ENCODE data around the gene MYEOV. TPM values are rescaled to one million over a fixed set of nuclear protein-coding genes. Genes with fewer than 3 reads are reported as not detected.

Gene MYEOV
- total RNA-seq, 1 donor from 2014 or later, result 36.9 TPM

DNA sequence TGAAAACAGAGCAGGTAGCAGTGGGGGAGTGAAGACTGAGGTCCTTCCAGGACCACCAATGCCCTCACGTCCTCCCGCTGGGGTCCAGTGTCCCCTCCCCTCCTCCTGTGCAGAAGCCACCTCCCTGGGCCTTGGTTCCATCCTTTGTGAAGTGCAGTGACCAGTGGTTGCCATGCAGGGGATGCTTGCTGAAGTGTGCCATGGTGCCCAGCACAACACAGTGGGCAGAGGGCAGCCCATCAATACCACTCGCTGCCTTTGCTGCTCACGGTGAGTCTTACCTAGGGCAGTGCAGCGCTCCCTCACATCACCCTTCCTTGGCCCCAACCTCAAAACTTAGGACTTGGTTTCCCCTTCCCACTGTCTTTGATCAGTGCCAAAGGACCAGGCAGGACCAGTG lies 12.9 kb downstream of the MYEOV start:
- TF ChIP-seq, protein P1, sequence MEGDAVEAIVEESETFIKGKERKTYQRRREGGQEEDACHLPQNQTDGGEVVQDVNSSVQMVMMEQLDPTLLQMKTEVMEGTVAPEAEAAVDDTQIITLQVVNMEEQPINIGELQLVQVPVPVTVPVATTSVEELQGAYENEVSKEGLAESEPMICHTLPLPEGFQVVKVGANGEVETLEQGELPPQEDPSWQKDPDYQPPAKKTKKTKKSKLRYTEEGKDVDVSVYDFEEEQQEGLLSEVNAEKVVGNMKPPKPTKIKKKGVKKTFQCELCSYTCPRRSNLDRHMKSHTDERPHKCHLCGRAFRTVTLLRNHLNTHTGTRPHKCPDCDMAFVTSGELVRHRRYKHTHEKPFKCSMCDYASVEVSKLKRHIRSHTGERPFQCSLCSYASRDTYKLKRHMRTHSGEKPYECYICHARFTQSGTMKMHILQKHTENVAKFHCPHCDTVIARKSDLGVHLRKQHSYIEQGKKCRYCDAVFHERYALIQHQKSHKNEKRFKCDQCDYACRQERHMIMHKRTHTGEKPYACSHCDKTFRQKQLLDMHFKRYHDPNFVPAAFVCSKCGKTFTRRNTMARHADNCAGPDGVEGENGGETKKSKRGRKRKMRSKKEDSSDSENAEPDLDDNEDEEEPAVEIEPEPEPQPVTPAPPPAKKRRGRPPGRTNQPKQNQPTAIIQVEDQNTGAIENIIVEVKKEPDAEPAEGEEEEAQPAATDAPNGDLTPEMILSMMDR (IDR thresholded peaks at IDR 0.05; ENCODE audit: insufficient read depth, low read length, poor library complexity, severe bottlenecking), result no peak
- Histone ChIP-seq H3K27me3 (ENCODE audit: control insufficient read depth, insufficient read depth, low read length) (no peaks in the 10 kb centered on the region), H3K36me3 (ENCODE audit: control insufficient read depth, insufficient read depth, low read length) (no peaks in the 10 kb centered on the region), H3K4me3 (ENCODE audit: low read depth, low read length) (no peak overlapping the region)
- DNase-seq (ENCODE audit: low read depth), result no peak

DNA sequence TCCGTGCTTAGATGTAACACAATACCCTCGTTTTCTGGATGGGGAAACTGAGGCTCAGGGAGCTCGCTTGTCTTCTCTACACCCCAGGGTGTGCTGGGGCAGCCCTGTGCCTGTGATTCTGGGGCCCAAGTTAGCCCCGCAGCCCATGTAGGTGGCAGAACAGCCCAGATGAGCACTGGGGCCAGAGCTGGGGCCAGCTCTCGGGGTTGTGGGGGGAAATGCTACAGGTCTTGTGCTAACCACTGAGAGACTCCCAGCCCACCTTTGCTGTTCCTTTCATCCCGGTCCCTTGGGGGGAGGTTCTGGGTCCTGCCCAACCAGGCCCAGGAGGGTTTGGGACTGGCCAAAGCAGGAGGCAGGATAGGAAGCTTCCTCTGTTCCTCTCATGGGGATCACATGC lies 13.5 kb downstream of the MYEOV start:
- TF ChIP-seq, protein P1 (IDR thresholded peaks at IDR 0.05; ENCODE audit: insufficient read depth, low read length, poor library complexity, severe bottlenecking), result no peak
- Histone ChIP-seq H3K27me3 (ENCODE audit: control insufficient read depth, insufficient read depth, low read length) (no peaks in the 10 kb centered on the region), H3K36me3 (ENCODE audit: control insufficient read depth, insufficient read depth, low read length) (no peaks in the 10 kb centered on the region), H3K4me3 (ENCODE audit: low read depth, low read length) (no peak overlapping the region)
- DNase-seq (ENCODE audit: low read depth), result no peak

DNA sequence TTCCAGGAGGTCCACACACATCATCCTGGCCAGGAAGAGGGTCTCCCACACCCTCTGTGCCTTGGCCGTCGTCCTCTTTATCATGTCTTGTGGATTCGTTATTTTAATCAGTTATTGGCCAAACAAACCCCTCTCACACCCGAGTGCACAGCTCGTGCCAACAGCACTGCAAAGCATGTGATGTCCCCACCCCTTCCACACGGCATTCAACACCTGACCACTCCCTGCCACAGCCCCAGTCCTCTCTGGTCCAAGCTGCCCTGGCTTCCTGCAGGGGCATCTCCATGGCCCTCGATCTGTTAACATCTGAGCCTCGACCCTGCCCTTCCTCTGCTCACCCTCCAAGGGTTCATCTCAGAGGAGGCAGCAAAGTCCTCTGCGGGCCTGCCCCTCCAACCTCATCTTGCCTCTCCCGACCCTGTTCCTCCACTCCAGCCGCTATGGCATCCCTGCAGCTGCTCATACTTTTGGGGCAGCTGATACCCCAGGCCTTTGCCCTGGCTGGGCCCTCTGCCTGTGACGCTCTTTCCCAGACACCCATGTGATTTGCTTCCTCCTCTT lies 14.0 kb downstream of the MYEOV start:
- Histone ChIP-seq H3K36me3 (ENCODE audit: control insufficient read depth, insufficient read depth, low read length) (no peaks in the 10 kb centered on the region), H3K4me3 (ENCODE audit: low read depth, low read length) (no peak overlapping the region), H3K27me3 (ENCODE audit: control insufficient read depth, insufficient read depth, low read length) (no peaks in the 10 kb centered on the region)
- TF ChIP-seq, protein P1 (IDR thresholded peaks at IDR 0.05; ENCODE audit: insufficient read depth, low read length, poor library complexity, severe bottlenecking), result no peak
- DNase-seq (ENCODE audit: low read depth), result no peak

DNA sequence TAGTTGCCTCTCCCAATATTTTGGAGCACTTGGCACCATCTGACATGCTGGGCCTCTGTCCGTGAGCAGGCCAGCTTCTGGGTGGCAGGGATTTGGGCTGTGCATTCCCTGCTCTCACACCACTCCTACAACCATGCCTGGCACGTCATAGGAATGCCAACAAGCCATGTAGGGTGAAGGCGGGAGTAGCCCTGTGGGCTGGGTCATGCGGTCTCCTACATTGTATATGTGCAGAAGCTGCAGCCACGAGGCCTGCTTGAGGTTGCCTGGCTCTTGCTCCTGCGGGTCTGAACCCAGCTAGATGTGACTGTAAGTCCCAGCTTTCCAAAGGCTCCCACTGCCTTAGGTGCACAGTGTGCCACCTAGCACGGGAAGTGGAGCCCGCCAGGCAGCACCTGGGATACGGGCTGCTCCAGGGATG lies 14.5 kb downstream of the MYEOV start:
- Histone ChIP-seq H3K36me3 (ENCODE audit: control insufficient read depth, insufficient read depth, low read length) (no peaks in the 10 kb centered on the region), H3K4me3 (ENCODE audit: low read depth, low read length) (no peak overlapping the region), H3K27me3 (ENCODE audit: control insufficient read depth, insufficient read depth, low read length) (no peaks in the 10 kb centered on the region)
- DNase-seq (ENCODE audit: low read depth), result no peak
- TF ChIP-seq, protein P1 (IDR thresholded peaks at IDR 0.05; ENCODE audit: insufficient read depth, low read length, poor library complexity, severe bottlenecking), result no peak

DNA sequence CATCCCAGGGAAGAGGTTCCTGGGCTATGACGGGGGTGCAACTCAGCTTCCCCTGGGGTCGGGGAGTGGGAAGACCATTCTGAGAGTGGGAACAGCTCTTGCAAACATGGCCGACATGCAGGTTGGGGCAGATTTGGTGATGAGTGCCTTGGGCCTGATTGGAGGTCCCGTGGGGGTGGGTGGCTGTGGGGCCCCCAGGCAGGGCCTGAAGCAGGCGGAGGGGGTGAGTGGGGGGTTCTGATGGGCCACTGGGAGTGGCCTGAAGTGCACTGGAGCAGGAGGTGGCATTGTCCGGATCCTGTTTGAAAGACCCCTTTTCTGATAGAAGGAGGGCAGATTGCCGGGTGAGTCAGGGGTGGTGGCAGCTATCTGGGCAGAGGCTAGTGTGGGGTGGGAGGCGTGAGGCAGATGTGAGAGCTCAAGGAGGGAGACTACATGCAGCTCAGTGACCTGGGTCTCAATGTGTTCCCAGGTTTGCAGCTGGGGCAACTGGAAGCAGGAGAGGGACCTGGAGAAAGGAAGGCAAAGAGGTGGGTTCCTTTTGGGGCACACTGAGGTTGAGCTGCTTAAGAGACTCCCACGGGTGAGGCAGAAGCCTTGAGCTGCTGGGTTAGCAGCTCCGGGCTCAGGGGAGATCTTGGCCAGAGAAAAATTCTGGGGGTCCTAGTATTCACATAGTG lies 15.1 kb downstream of the MYEOV start:
- DNase-seq (ENCODE audit: low read depth), result no peak
- H3K4me3 ChIP-seq (ENCODE audit: low read depth, low read length), result no peak overlapping the region
- TF ChIP-seq, protein P1 (IDR thresholded peaks at IDR 0.05; ENCODE audit: insufficient read depth, low read length, poor library complexity, severe bottlenecking), result no peak

More for the DNA sequence above, 15.1 kb downstream of the MYEOV start:
- Histone ChIP-seq H3K27me3 (ENCODE audit: control insufficient read depth, insufficient read depth, low read length) (no peaks in the 10 kb centered on the region), H3K36me3 (ENCODE audit: control insufficient read depth, insufficient read depth, low read length) (no peaks in the 10 kb centered on the region)
